Measurements from ENCODE around the gene SH3GLB2.
"Not testable (repeated sequence)": the region's sequence is repeated elsewhere in the genome, so short reads cannot be mapped to it uniquely, and the experiment has no call there.

Gene SH3GLB2

DNA sequence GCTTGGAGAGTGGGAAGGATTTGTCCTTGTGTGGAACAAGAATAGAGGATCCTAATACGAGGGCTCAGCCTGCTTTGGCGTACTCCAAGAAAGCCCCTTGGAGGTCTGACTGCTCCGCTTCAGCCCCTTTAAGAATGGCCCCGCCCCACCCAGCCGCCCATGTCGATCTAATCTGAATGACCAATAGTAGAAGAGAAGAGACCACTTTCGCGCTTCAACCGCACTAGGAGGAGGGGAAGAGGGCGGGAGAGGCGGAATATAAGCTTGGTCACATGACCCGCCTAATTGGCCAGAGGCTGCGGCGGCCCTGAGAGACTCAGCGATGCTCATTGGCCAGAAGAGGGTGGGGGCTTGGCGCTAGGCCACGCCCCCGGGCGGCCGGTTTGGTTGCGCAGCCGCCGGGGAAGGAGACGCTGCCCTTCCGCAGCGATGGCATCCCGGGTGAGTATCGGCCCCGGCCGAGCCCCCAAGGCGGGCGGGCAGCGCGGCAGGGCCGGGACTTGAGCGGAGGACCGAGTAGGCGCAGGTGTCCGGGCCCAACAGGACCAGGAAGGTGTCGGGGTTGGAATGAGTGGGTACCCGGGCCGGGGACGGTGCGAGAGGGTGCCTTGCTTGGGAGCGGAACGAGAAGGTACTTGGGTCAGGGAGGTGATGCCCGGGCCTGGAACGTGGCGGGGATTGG lies 8.3 kb upstream of the SH3GLB2 start, which contains the start of gene MIGA2:
MIGA2 (plus strand) TSS at position 386 of the 682 bp plus-strand sequence. CDS start 3,969 bp downstream, outside the sequence.
- H3K27ac ChIP-seq, result peak within 1 kb of the TSS; percentile 66 to 87

DNA sequence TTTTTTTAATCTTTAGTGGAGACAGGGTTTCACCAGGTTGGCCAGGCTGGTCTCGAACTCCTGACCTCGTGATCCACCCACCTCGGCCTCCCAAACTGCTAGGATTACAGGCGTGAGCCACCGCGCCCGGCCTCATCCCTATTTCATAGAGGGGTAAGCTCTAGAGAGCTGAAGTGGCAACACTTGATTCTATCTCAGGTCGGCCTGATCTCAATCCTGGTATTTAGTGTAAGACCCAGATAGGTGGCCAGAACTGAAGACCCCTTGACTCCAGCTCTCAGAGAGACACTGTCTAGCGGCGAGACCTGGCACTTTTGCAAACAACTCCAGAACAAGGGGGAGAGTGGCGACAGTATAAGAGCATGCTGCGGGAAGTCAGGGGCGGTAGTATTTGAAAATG lies 7.7 kb upstream of the SH3GLB2 start:
- DNase-seq (ENCODE audit: low spot score), result not testable (repeated sequence)
- Histone ChIP-seq H3K4me3 (peak overlapping the region; percentile 94), H3K27ac (peak overlapping the region; percentile 55 to 87)

More for the DNA sequence above, 8.3 kb upstream of the SH3GLB2 start, which contains the start of gene MIGA2:
- peak within 1 kb of the TSS; percentile 94 for H3K4me3 ChIP-seq
- DNase-seq (ENCODE audit: low spot score), result peak; percentile 99
- TF ChIP-seq, protein P1, sequence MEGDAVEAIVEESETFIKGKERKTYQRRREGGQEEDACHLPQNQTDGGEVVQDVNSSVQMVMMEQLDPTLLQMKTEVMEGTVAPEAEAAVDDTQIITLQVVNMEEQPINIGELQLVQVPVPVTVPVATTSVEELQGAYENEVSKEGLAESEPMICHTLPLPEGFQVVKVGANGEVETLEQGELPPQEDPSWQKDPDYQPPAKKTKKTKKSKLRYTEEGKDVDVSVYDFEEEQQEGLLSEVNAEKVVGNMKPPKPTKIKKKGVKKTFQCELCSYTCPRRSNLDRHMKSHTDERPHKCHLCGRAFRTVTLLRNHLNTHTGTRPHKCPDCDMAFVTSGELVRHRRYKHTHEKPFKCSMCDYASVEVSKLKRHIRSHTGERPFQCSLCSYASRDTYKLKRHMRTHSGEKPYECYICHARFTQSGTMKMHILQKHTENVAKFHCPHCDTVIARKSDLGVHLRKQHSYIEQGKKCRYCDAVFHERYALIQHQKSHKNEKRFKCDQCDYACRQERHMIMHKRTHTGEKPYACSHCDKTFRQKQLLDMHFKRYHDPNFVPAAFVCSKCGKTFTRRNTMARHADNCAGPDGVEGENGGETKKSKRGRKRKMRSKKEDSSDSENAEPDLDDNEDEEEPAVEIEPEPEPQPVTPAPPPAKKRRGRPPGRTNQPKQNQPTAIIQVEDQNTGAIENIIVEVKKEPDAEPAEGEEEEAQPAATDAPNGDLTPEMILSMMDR (IDR thresholded peaks at IDR 0.05), result no peak

DNA sequence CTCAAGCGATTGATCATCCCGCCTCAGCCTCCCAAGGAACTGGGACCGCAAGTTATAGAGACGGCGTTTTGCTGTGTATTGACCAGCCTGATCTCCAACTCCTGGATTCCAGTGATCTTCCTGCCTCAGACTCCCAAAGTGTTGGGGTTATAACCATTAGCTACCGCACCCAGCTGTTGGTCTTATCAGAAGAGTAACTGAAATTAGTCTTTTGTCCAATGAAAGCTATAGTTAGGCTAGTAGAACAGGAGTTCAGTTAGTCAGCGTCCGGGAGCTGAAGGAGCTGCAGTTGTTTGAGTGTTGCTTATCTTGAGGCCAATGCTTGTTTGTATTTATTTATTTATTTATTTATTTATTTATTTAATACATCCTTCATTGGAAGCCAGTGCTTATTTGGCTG lies 5.1 kb upstream of the SH3GLB2 start:
- Histone ChIP-seq H3K27ac (no peak overlapping the region), H3K4me3 (no peak overlapping the region)
- TF ChIP-seq, protein P1 (IDR thresholded peaks at IDR 0.05), result no peak
- DNase-seq (ENCODE audit: low spot score), result no peak

DNA sequence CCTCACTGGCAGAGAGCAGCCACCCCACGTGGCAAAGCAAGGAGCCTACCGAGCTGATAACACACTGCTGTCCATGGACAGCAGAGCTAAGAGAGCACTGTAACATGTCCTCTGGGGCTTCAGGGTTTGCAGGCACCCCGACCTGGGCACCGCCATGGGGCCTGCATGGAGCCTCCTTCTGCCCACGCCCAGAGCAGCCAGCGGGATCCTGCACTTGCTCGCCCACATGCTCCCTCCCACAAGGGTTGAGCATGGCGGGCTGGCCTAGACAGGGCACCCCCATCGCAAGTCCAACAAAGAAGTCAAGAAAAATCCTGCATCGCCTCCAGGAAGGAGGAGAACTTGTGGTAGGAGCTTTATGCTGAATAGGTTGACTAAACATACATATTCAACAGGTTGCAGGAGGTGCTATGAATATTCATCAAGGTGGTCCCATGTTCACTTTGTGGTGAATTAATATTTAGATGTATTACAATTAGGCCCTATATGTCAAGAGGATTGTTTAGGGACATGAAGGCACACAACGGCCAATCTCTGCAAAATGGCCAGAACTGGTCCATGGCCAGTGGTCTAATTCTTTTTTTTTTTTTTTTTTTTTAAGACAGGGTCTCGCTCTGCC lies 4.5 kb upstream of the SH3GLB2 start:
- Histone ChIP-seq H3K4me3 (no peak overlapping the region), H3K27ac (no peak overlapping the region)
- DNase-seq (ENCODE audit: low spot score), result no peak
- TF ChIP-seq, protein P1 (IDR thresholded peaks at IDR 0.05), result no peak

DNA sequence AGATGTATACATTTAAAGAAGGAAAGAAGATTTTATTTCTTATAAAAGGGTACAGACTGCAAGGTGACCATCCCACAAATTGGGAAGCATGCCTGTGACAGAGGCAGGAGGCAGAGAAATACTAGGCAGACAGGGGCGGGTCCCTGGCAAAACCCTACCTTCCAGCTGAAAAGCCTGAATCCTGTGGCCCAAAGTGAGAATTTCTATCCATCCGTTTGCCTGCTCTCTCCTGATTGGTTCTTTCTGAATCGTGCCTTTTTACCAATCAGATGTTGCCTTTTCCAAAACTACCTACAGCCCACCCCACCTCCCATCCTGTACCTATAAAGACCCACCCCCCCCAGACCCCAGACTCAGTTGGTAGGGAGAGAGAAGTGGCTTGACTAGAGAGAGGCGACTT lies 3.4 kb upstream of the SH3GLB2 start:
- no peak for DNase-seq (ENCODE audit: low spot score)
- TF ChIP-seq, protein P1 (IDR thresholded peaks at IDR 0.05), result no peak
- Histone ChIP-seq H3K4me3 (no peak overlapping the region), H3K27ac (no peak overlapping the region)

DNA sequence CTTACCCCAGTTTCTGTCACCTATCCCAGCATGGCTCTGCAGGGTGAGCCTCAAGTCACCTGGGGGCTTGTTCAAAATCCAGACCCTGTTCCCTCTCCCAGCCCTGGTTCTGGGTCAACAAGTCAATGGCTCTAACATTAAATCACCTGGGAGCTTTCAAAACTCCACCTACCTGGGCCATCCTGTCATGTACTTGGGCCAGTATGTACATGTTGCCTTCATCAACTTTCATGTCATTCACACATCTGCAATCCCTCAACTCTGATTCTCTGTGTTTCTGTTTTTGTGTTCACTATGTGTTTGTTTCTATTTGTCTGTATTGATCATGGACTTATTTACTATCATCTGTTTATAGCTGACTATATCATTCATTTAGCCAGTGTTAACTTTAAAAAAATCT lies 2.1 kb upstream of the SH3GLB2 start:
- no peak overlapping the region for H3K4me3 ChIP-seq
- no peak overlapping the region for H3K27ac ChIP-seq
- DNase-seq (ENCODE audit: low spot score), result no peak
- TF ChIP-seq, protein P1 (IDR thresholded peaks at IDR 0.05), result no peak

DNA sequence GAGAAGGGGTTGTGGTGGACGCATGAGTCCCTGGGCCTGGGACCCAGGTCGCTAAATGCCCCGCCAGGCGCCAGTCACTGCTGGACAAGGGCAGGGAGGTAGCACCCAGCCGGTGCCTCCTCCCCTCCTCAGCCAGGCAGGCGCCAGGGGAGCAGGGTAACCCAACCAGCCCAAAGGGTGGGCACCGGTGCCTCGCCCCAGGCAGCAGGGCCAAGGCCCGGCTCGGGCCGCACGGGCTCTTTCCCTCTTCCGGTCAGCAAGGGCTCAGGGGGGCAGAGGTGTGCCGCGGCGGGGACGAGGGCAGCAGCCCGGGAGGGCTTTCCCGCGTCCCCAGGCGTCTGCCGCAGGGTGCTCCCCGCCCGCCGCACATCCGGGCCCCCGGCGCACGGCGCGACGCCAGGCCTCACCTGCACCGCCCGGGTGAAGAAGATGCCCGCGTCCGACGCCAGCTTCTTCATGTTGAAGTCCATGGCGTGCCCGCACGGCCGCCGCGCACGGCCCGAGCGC lies 393 bp downstream of the SH3GLB2 start:
- Histone ChIP-seq H3K27ac (peak overlapping the region; percentile 70 to 91), H3K4me3 (peak overlapping the region; percentile 100)
- peak; percentile 85 for DNase-seq (ENCODE audit: low spot score)
- TF ChIP-seq, protein P1 (IDR thresholded peaks at IDR 0.05), result no peak

Data from coronary artery (tissue), 2 donors.